SK-N-SH treated with all-trans-retinoic acid at 6 μM for 48 hours (cell line): ENCODE results near the gene B4GALT7.
A peak's percentile ranks its signal among the peaks of the same experiment; 100 is the strongest.

Experiments used
- ATAC-seq: fragments of 200-7000 bp; cut with Tn5 transposase; 3 replicates; pipeline ENCODE4 v1.9.1; 2020; ENCODE audit warnings: mild to moderate bottlenecking, moderate library complexity
- ARNTL ChIP-seq: fragments of 450-650 bp; formaldehyde crosslinking; IDR thresholded peaks from 2 replicates; pipeline ENCODE4 v1.5.0; 2020; ENCODE audit warnings: low read depth, mild to moderate bottlenecking, moderate library complexity, borderline replicate concordance
- BACH2 ChIP-seq: fragments of 250-450 bp; sonication (Bioruptor Pico); IDR thresholded peaks from 2 replicates; pipeline ENCODE4 v1.9.0; 2021; ENCODE audit warnings: mild to moderate bottlenecking, borderline replicate concordance
- CREB5 ChIP-seq: fragments of 250-450 bp; sonication (Bioruptor Pico); IDR thresholded peaks from 2 replicates; pipeline ENCODE4 v1.5.1; 2020; ENCODE audit warnings: low read depth, mild to moderate bottlenecking, moderate library complexity
- CSDC2 ChIP-seq: fragments of 250-450 bp; sonication (Bioruptor Pico); IDR thresholded peaks from 2 replicates; pipeline ENCODE4 v1.5.0; 2020; ENCODE audit warnings: mild to moderate bottlenecking, moderate library complexity
- ESRRG ChIP-seq: fragments of 250-450 bp; sonication (Bioruptor Pico); IDR thresholded peaks from 2 replicates; pipeline ENCODE4 v1.6.1; 2021; ENCODE audit warnings: mild to moderate bottlenecking
- GLIS3 ChIP-seq: fragments of 250-450 bp; sonication (Bioruptor Pico); IDR thresholded peaks from 2 replicates; pipeline ENCODE4 v1.5.0; 2020; ENCODE audit warnings: mild to moderate bottlenecking, moderate library complexity
- ISL1 ChIP-seq: fragments of 250-450 bp; sonication (Bioruptor Pico); IDR thresholded peaks from 2 replicates; pipeline ENCODE4 v2.1.2; 2022; ENCODE audit warnings: mild to moderate bottlenecking, moderate library complexity
- PATZ1 ChIP-seq: fragments of 250-450 bp; sonication (Bioruptor Pico); IDR thresholded peaks from 2 replicates; pipeline ENCODE4 v1.8.0; 2020; ENCODE audit warnings: mild to moderate bottlenecking, moderate library complexity, borderline replicate concordance
- PPARA ChIP-seq: fragments of 250-450 bp; sonication (Bioruptor Pico); IDR thresholded peaks from 2 replicates; pipeline ENCODE4 v1.5.0; 2020; ENCODE audit warnings: mild to moderate bottlenecking, borderline replicate concordance
- RARB ChIP-seq: fragments of 250-450 bp; sonication (Bioruptor Pico); IDR thresholded peaks from 2 replicates; pipeline ENCODE4 v1.8.0; 2021; ENCODE audit warnings: mild to moderate bottlenecking, moderate library complexity
- TCF4 ChIP-seq: fragments of 250-450 bp; sonication (Bioruptor Pico); IDR thresholded peaks from 2 replicates; pipeline ENCODE4 v1.8.0; 2021; ENCODE audit warnings: mild to moderate bottlenecking, moderate library complexity, borderline replicate concordance
- TOX ChIP-seq: fragments of 250-450 bp; sonication (Bioruptor Pico); IDR thresholded peaks from 2 replicates; pipeline ENCODE4 v1.8.0; 2021; ENCODE audit warnings: mild to moderate bottlenecking, moderate library complexity, borderline replicate concordance
- ZC3H10 ChIP-seq: fragments of 250-450 bp; sonication (Bioruptor Pico); IDR thresholded peaks from 2 replicates; pipeline ENCODE4 v1.5.1; 2021; ENCODE audit warnings: mild to moderate bottlenecking, moderate library complexity
- ZFP3 ChIP-seq: fragments of 250-450 bp; sonication (Bioruptor Pico); IDR thresholded peaks from 2 replicates; pipeline ENCODE4 v1.5.0; 2020; ENCODE audit warnings: mild to moderate bottlenecking, moderate library complexity
- ZFP30 ChIP-seq: fragments of 450-650 bp; formaldehyde crosslinking; IDR thresholded peaks from 2 replicates; pipeline ENCODE4 v1.5.0; 2022; ENCODE audit warnings: mild to moderate bottlenecking, moderate library complexity
- ZNF565 ChIP-seq: fragments of 450-650 bp; formaldehyde crosslinking; conservative IDR thresholded peaks from 2 replicates; pipeline ENCODE4 v1.5.0; 2020; ENCODE audit warnings: low read depth, mild to moderate bottlenecking, moderate library complexity
- ZNF70 ChIP-seq: fragments of 450-650 bp; formaldehyde crosslinking; IDR thresholded peaks from 2 replicates; pipeline ENCODE4 v1.5.0; 2020; ENCODE audit warnings: mild to moderate bottlenecking, moderate library complexity
- ZNF8 ChIP-seq: fragments of 450-650 bp; formaldehyde crosslinking; IDR thresholded peaks from 2 replicates; pipeline ENCODE4 v1.5.0; 2020; ENCODE audit warnings: mild to moderate bottlenecking, moderate library complexity
- TF ChIP-seq, protein P1 (sequence below): fragments of 250-450 bp; sonication (Bioruptor Pico); IDR thresholded peaks from 2 replicates; pipeline ENCODE4 v1.8.0; 2021; ENCODE audit warnings: low read depth, mild to moderate bottlenecking, moderate library complexity, borderline replicate concordance

B4GALT7 gene

DNA sequence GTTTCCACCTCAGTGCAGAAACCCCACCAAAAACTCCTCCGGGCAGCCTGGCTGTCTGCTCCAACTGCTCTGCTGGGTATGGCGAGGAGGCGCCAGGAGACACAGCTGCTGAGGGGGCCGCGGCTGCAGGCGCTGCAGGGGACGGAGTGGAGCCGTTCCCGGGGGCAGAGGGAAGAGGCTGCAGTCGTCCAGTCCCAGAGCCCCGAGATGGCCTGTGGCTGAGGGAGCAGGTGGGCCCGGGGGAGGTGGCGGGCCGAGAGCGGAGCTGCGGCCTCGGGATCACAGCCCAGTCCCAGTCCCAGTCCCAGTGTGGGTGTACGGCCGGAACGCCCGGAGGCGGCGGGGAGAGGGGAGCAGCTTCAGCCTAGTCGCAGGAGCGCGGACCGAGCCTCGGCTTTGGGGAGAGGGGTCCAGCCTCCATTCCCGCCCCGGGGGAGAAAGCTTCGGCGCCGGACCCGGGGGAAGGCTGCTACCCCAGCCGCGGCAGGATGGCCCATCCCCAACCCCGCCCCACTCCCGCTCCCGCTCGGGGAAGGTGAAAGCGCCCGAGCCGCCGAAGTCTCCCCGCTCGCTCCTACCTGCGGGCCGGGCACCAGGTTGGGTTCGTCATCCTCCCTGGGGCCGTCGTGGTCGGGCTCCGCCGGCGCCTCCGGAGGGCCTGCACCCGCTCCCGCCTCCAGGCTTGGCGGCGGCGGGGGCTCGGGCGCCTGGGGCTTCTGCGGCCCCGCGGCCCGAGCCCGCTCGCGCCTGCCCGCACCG, 46.1 kb upstream of the B4GALT7 start (continued):
- TF ChIP-seq PATZ1 (CRISPR knock-in tag) (no peak), ZC3H10 (no peak), ZFP3 (CRISPR knock-in tag) (no peak)
- TF ChIP-seq, all 23 proteins: peak for 0

DNA sequence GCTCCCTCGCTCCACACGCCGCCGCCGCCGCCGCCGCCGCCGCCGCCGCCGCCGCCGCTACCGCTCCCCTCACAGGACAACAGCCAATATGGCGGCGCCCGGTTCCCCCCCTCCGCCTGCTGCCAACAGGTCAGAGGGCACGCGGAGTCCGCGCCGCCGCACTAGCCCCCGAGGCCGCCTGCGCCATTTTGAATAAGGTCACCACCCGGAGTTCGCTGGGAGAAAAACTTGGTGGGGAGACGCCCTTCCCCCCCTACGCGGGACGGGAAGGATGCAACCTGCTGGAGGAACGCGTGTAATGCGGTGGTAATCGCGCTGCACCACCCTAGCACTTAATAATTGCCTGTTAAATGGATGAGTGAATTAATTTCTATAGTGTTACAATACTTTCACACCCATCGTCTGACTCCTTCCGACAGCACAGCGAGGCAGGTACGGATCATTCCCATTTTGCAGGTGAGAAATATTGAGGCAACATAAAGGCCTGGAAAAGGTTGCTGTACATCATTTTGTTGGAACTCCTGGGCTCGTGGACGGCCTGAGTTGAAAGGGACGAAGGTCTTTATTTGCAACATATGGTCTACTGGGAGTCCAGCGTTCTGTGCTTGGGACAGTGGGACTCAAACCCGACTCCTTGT, 45.3 kb upstream of the B4GALT7 start, which contains the start of gene FAM193B:
FAM193B (minus strand) TSS at position 90 of the 638 bp plus-strand sequence. CDS start 105 bp downstream, outside the sequence.
- no peak for TF ChIP-seq ZFP3 (CRISPR knock-in tag)
- no peak for TF ChIP-seq PPARA (CRISPR knock-in tag)
- no peak for TF ChIP-seq ZNF70
- 0 out of 2 replicates have a peak, but pooled peaks have one; percentile 50 for TF ChIP-seq PATZ1 (CRISPR knock-in tag)
- TF ChIP-seq ZNF565 (CRISPR knock-in tag): no peak
- TF ChIP-seq BACH2 (CRISPR knock-in tag): no peak
- no peak for TF ChIP-seq TCF4 (CRISPR knock-in tag)
- TF ChIP-seq GLIS3 (CRISPR knock-in tag): no peak
- ATAC-seq: peak; percentile 87

GRCh38 chr5:177555228-177555627, 44.7 kb upstream of the B4GALT7 start:
- no peak for ATAC-seq
- TF ChIP-seq GLIS3 (CRISPR knock-in tag) (no peak), ISL1 (CRISPR knock-in tag) (no peak), ESRRG (no peak), CSDC2 (no peak), ZFP30 (no peak), ZNF8 (CRISPR knock-in tag) (no peak), RARB (CRISPR knock-in tag) (no peak), PATZ1 (CRISPR knock-in tag) (no peak), TOX (CRISPR knock-in tag) (no peak), PPARA (CRISPR knock-in tag) (no peak), ZC3H10 (no peak), ZFP3 (CRISPR knock-in tag) (no peak), CREB5 (no peak), BACH2 (CRISPR knock-in tag) (no peak)

- ATAC-seq: no peak
- TF ChIP-seq ZNF8 (CRISPR knock-in tag) (no peak), ZNF70 (no peak), ZFP3 (CRISPR knock-in tag) (no peak), TCF4 (CRISPR knock-in tag) (no peak), ZC3H10 (no peak), ARNTL (no peak), ISL1 (CRISPR knock-in tag) (no peak), ESRRG (no peak), ZNF565 (CRISPR knock-in tag) (no peak), GLIS3 (CRISPR knock-in tag) (no peak), RARB (CRISPR knock-in tag) (no peak), PATZ1 (CRISPR knock-in tag) (no peak)
- TF ChIP-seq, protein P1, sequence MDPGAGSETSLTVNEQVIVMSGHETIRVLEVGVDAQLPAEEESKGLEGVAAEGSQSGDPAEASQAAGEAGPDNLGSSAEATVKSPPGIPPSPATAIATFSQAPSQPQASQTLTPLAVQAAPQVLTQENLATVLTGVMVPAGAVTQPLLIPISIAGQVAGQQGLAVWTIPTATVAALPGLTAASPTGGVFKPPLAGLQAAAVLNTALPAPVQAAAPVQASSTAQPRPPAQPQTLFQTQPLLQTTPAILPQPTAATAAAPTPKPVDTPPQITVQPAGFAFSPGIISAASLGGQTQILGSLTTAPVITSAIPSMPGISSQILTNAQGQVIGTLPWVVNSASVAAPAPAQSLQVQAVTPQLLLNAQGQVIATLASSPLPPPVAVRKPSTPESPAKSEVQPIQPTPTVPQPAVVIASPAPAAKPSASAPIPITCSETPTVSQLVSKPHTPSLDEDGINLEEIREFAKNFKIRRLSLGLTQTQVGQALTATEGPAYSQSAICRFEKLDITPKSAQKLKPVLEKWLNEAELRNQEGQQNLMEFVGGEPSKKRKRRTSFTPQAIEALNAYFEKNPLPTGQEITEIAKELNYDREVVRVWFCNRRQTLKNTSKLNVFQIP: no peak
Observed at GRCh38 chr5:177555665-177556064, 44.3 kb upstream of the B4GALT7 start.
